ENCODE results near the gene MAPKAPK3.

Gene MAPKAPK3

DNA sequence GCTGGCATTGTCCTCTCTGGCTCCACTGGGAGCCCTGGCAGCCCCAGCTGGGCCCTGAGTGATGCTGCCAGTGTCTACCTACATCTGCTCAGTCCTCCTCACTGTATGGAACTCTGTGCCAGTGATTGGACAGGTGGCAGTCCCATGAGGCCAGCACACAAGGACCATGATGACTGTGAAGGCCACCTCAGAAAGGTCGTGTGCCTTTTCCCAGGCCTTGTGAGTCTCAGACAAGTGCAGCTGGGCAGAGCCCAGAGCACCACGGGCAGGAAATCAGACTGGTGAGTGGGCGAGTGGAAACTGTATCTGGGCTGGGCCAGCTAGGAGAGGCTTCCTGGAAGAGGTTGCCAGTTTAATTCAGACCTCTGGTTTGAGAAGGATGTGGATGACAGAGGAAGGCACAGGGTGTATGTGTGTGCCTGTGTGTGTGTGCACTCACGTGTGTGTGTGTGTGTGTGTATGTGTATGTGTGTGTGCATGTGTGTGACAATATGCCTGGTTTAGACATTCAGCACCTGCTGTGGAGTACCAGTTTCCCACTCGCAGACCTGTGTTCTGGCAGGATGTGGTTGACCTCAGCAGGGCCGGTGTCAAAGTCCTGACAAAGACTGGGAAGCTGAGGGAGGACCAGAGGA is 7.0 kb downstream of the MAPKAPK3 start:
- H3K9ac ChIP-seq (ENCODE audit: low read length): no peak overlapping the region
- no peak overlapping the region for H3K4me3 ChIP-seq (ENCODE audit: low read depth in 1 of 2, low read length in 2 of 2)
- no peaks in the 10 kb centered on the region for H3K27me3 ChIP-seq (ENCODE audit: control insufficient read depth in 1 of 2, insufficient read depth in 2 of 2, low read length in 2 of 2)
- no peak overlapping the region for H3K27ac ChIP-seq (ENCODE audit: low read depth, low read length)
- no peaks in the 10 kb centered on the region for H3K9me3 ChIP-seq (ENCODE audit: low read length)
- peaks cover 12% of the 10 kb centered on the region for H3K4me1 ChIP-seq (ENCODE audit: insufficient read depth, low read length)
- peaks cover 8% of the 10 kb centered on the region for H3K36me3 ChIP-seq (ENCODE audit: insufficient read depth, low read length)

DNA sequence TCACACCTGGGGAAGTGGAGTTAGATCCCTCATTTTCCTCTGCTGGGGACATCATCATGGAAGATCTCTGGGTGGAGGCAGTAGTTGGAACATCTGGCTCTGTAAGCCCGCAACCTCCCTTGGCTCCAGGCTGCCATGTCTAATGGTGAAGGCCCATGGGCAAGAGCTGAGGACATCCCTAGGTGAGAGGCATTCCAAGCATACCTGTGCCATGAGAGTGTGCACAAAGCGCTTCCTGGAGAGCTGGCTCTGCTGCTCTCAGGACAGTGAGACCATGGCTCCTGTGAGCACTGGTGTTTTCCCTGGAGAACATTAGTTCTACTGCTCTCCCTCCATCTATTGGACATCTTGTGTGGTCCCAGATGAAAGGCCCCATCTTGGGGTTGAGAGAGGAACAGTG is 7.7 kb downstream of the MAPKAPK3 start:
- Histone ChIP-seq H3K4me1 (ENCODE audit: insufficient read depth, low read length) (peaks cover 6% of the 10 kb centered on the region), H3K27me3 (ENCODE audit: control insufficient read depth in 1 of 2, insufficient read depth in 2 of 2, low read length in 2 of 2) (no peaks in the 10 kb centered on the region), H3K9ac (ENCODE audit: low read length) (no peak overlapping the region), H3K9me3 (ENCODE audit: low read length) (no peaks in the 10 kb centered on the region), H3K4me3 (ENCODE audit: low read depth in 1 of 2, low read length in 2 of 2) (no peak overlapping the region), H3K36me3 (ENCODE audit: insufficient read depth, low read length) (peaks cover 8% of the 10 kb centered on the region), H3K27ac (ENCODE audit: low read depth, low read length) (no peak overlapping the region)

GRCh38 chr3:50625231-50626182 is 8.6 kb downstream of the MAPKAPK3 start:
- H3K4me3 ChIP-seq (ENCODE audit: low read depth in 1 of 2, low read length in 2 of 2): no peak overlapping the region
- H3K9ac ChIP-seq (ENCODE audit: low read length): no peak overlapping the region
- no peak overlapping the region for H3K27ac ChIP-seq (ENCODE audit: low read depth, low read length)
- H3K27me3 ChIP-seq (ENCODE audit: control insufficient read depth in 1 of 2, insufficient read depth in 2 of 2, low read length in 2 of 2): no peaks in the 10 kb centered on the region
- H3K4me1 ChIP-seq (ENCODE audit: insufficient read depth, low read length): peaks cover 3% of the 10 kb centered on the region
- peaks cover 8% of the 10 kb centered on the region for H3K36me3 ChIP-seq (ENCODE audit: insufficient read depth, low read length)
- H3K9me3 ChIP-seq (ENCODE audit: low read length): no peaks in the 10 kb centered on the region

DNA sequence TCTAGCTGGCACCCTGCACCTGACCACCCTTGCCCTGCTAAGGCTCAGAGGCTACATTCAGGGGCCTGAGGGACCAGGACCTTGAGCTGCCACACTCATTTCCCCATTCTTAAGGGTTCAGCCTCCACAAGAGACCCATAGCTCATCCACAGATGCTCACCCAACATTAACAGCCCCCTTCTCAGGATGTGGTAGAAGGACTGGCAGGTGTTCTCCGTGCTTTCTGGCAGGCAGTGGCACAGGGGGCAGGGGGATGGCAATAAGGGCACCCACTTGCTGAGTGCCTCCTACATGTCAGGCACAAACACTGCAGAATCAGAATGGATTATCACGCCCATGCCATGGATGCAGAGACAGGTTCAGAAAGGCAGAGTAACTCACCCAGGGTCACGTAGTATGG is 9.4 kb downstream of the MAPKAPK3 start:
- Histone ChIP-seq H3K36me3 (ENCODE audit: insufficient read depth, low read length) (peaks cover 8% of the 10 kb centered on the region), H3K9ac (ENCODE audit: low read length) (no peak overlapping the region), H3K4me1 (ENCODE audit: insufficient read depth, low read length) (peaks cover 3% of the 10 kb centered on the region), H3K27me3 (ENCODE audit: control insufficient read depth in 1 of 2, insufficient read depth in 2 of 2, low read length in 2 of 2) (no peaks in the 10 kb centered on the region), H3K4me3 (ENCODE audit: low read depth in 1 of 2, low read length in 2 of 2) (no peak overlapping the region), H3K9me3 (ENCODE audit: low read length) (no peaks in the 10 kb centered on the region), H3K27ac (ENCODE audit: low read depth, low read length) (no peak overlapping the region)

GRCh38 chr3:50627407-50628051 is 10.6 kb downstream of the MAPKAPK3 start:
- H3K9ac ChIP-seq (ENCODE audit: low read length): no peak overlapping the region
- peaks cover 5% of the 10 kb centered on the region for H3K36me3 ChIP-seq (ENCODE audit: insufficient read depth, low read length)
- no peak overlapping the region for H3K4me3 ChIP-seq (ENCODE audit: low read depth in 1 of 2, low read length in 2 of 2)
- no peaks in the 10 kb centered on the region for H3K9me3 ChIP-seq (ENCODE audit: low read length)
- no peak overlapping the region for H3K27ac ChIP-seq (ENCODE audit: low read depth, low read length)
- H3K27me3 ChIP-seq (ENCODE audit: control insufficient read depth in 1 of 2, insufficient read depth in 2 of 2, low read length in 2 of 2): no peaks in the 10 kb centered on the region
- H3K4me1 ChIP-seq (ENCODE audit: insufficient read depth, low read length): peaks cover 3% of the 10 kb centered on the region

DNA sequence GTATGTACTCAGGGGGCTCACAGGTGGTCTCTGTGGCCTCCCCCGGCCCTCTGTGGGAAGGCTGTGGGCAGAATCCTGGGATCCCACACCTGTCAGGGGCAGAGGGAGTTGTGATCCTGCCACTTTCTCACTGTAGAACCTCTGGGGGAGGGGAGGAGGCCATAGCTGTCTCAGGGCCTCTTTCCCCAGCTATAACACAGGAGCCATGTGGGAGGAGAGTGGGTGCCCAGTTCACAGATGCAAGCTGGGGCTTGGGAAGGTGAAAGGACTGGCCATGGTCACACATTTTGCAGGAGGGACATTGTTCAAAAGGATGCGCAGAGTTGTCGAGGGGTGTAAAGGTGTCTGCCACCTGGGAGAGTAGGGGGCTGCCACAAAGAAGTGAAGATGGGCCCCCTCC is 11.7 kb downstream of the MAPKAPK3 start:
- Histone ChIP-seq H3K9ac (ENCODE audit: low read length) (no peak overlapping the region), H3K4me3 (ENCODE audit: low read depth in 1 of 2, low read length in 2 of 2) (no peak overlapping the region), H3K27ac (ENCODE audit: low read depth, low read length) (no peak overlapping the region), H3K9me3 (ENCODE audit: low read length) (no peaks in the 10 kb centered on the region), H3K36me3 (ENCODE audit: insufficient read depth, low read length) (peaks cover 5% of the 10 kb centered on the region), H3K27me3 (ENCODE audit: control insufficient read depth in 1 of 2, insufficient read depth in 2 of 2, low read length in 2 of 2) (no peaks in the 10 kb centered on the region), H3K4me1 (ENCODE audit: insufficient read depth, low read length) (peaks cover 3% of the 10 kb centered on the region)

DNA sequence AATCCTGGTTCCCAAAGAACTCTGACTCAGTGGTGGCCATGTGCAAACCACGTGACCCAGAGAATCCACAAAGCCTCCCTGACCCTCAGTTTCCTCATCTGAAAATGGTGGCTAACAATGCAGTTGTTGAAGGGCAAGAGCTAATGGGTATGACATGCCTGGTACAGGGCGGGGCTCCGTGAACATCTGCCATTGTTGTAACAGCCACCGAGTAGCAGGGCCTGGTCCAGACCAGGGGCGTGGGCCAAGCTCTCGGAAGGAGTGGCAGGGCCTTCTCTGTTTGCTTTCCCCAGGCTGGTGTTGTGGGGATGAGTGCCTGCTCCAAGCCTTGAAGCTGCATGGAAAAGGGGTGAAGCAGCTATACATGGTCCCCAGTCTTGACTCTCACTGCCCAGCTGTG is 13.4 kb downstream of the MAPKAPK3 start:
- no peak overlapping the region for H3K27ac ChIP-seq (ENCODE audit: low read depth, low read length)
- H3K4me3 ChIP-seq (ENCODE audit: low read depth in 1 of 2, low read length in 2 of 2): no peak overlapping the region
- no peaks in the 10 kb centered on the region for H3K9me3 ChIP-seq (ENCODE audit: low read length)
- H3K36me3 ChIP-seq (ENCODE audit: insufficient read depth, low read length): no peaks in the 10 kb centered on the region
- no peaks in the 10 kb centered on the region for H3K4me1 ChIP-seq (ENCODE audit: insufficient read depth, low read length)
- no peak overlapping the region for H3K9ac ChIP-seq (ENCODE audit: low read length)
- H3K27me3 ChIP-seq (ENCODE audit: control insufficient read depth in 1 of 2, insufficient read depth in 2 of 2, low read length in 2 of 2): no peaks in the 10 kb centered on the region

DNA sequence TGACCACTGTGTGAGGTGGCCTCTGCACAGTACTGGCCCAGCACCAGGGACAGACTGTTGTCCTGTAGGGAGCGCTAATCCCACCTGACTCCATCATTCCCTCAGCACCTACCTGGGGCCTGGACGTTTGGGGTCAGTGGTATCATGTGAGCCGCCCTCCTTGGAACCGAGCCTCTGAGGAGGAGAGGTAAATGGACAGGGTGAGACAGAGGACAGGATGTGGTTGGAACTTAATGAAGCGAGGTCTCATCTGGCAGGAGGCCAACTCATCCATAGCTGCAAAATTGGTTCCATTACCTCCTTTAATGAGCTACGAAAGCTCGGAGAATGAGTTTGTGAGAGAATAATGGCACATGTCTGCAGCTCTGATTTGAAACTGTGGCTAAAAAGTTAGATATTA is 13.9 kb downstream of the MAPKAPK3 start:
- Histone ChIP-seq H3K9ac (ENCODE audit: low read length) (no peak overlapping the region), H3K9me3 (ENCODE audit: low read length) (no peaks in the 10 kb centered on the region), H3K27me3 (ENCODE audit: control insufficient read depth in 1 of 2, insufficient read depth in 2 of 2, low read length in 2 of 2) (no peaks in the 10 kb centered on the region), H3K4me1 (ENCODE audit: insufficient read depth, low read length) (no peaks in the 10 kb centered on the region), H3K4me3 (ENCODE audit: low read depth in 1 of 2, low read length in 2 of 2) (no peak overlapping the region), H3K27ac (ENCODE audit: low read depth, low read length) (no peak overlapping the region), H3K36me3 (ENCODE audit: insufficient read depth, low read length) (no peaks in the 10 kb centered on the region)

GRCh38 chr3:50632450-50632849 is 15.5 kb downstream of the MAPKAPK3 start:
- Histone ChIP-seq H3K4me1 (ENCODE audit: insufficient read depth, low read length) (no peaks in the 10 kb centered on the region), H3K9ac (ENCODE audit: low read length) (no peak overlapping the region), H3K27me3 (ENCODE audit: control insufficient read depth in 1 of 2, insufficient read depth in 2 of 2, low read length in 2 of 2) (no peaks in the 10 kb centered on the region), H3K36me3 (ENCODE audit: insufficient read depth, low read length) (no peaks in the 10 kb centered on the region), H3K4me3 (ENCODE audit: low read depth in 1 of 2, low read length in 2 of 2) (no peak overlapping the region), H3K27ac (ENCODE audit: low read depth, low read length) (no peak overlapping the region), H3K9me3 (ENCODE audit: low read length) (no peaks in the 10 kb centered on the region)

DNA sequence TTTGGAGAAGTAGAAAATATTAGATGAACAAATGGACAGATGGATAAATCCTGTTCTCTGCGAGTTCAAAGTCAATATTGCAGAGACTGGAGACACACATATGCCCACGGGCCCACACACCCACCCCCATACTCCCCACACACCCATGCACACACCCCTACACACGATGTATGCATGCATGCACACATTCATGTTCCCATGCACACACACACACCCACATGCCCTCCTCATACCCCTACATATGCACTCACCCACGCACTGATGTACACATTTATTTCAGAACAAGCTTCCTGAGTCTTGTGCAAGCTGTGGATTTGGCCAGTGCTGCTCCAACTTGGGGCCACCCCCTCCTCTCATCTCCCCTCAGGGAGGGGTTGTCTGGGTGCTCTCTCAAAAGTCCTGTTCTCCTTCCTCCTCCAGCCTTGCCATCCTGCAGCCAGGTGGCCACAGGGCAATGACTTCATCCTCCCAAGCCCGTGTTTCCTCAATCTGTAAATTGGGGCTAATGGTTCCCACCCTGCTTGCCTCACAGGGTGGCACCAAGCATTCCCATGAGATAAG is 16.4 kb downstream of the MAPKAPK3 start:
- Histone ChIP-seq H3K36me3 (ENCODE audit: insufficient read depth, low read length) (no peaks in the 10 kb centered on the region), H3K4me1 (ENCODE audit: insufficient read depth, low read length) (no peaks in the 10 kb centered on the region), H3K27me3 (ENCODE audit: control insufficient read depth in 1 of 2, insufficient read depth in 2 of 2, low read length in 2 of 2) (no peaks in the 10 kb centered on the region), H3K9ac (ENCODE audit: low read length) (no peak overlapping the region), H3K9me3 (ENCODE audit: low read length) (no peaks in the 10 kb centered on the region), H3K4me3 (ENCODE audit: low read depth in 1 of 2, low read length in 2 of 2) (no peak overlapping the region), H3K27ac (ENCODE audit: low read depth, low read length) (no peak overlapping the region)

DNA sequence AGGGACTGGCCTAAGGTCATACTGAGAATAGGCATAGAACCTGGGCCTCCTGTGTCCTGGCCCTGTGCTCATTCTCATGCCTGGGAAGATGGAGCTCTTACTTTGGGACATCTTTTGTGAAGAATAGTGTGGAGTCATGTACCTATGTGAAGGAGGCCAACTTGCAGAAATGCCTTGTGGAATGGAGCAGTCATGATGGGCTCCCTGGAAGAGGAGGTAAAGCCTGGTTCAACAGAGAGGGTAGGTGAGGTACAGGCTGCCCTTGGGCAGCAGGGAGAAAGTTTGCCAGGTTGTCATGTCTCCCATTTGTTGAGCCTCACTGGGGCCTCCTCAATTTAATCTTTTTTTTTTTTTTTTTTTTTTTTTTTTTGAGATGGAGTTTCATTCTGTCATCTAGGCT is 18.1 kb downstream of the MAPKAPK3 start:
- Histone ChIP-seq H3K4me3 (ENCODE audit: low read depth in 1 of 2, low read length in 2 of 2) (no peak overlapping the region), H3K36me3 (ENCODE audit: insufficient read depth, low read length) (no peaks in the 10 kb centered on the region), H3K9me3 (ENCODE audit: low read length) (no peaks in the 10 kb centered on the region), H3K27ac (ENCODE audit: low read depth, low read length) (no peak overlapping the region), H3K4me1 (ENCODE audit: insufficient read depth, low read length) (no peaks in the 10 kb centered on the region), H3K9ac (ENCODE audit: low read length) (no peak overlapping the region), H3K27me3 (ENCODE audit: control insufficient read depth in 1 of 2, insufficient read depth in 2 of 2, low read length in 2 of 2) (no peaks in the 10 kb centered on the region)

Data from muscle layer of colon (tissue), 2 donors.